GM21576 (cell line): ENCODE data around the gene KCNK13.
"Not testable (repeated sequence)": the region's sequence is repeated elsewhere in the genome, so short reads cannot be mapped to it uniquely, and the experiment has no call there.

Experiments used
- ATAC-seq: cut with Tn5 transposase; IDR thresholded peaks from one replicate; pipeline ENCODE4 v1.9.1; 2021; ENCODE audit warnings: mild to moderate bottlenecking, moderate library complexity; ENCODE audit not compliant: unreplicated experiment

Gene KCNK13

GRCh38 chr14:90184571-90185266 is 122.9 kb downstream of the KCNK13 start:
- no peak for ATAC-seq

GRCh38 chr14:90188588-90188987 is 126.8 kb downstream of the KCNK13 start:
- ATAC-seq, result no peak

GRCh38 chr14:90191154-90191553 is 129.4 kb downstream of the KCNK13 start:
- no peak for ATAC-seq

GRCh38 chr14:90191585-90191984 is 129.8 kb downstream of the KCNK13 start:
- ATAC-seq, result no peak

- no peak for ATAC-seq
Observed at GRCh38 chr14:90193925-90194324, 132.1 kb downstream of the KCNK13 start.

GRCh38 chr14:90194706-90195105 is 132.9 kb downstream of the KCNK13 start:
- ATAC-seq, result no peak

- no peak for ATAC-seq
Observed at GRCh38 chr14:90198541-90199060, 136.8 kb downstream of the KCNK13 start.

GRCh38 chr14:90200546-90200945 is 138.8 kb downstream of the KCNK13 start:
- ATAC-seq, result not testable (repeated sequence)

- ATAC-seq, result no peak
Observed at GRCh38 chr14:90201344-90201743, 139.6 kb downstream of the KCNK13 start.

GRCh38 chr14:90204516-90204915 is 142.7 kb downstream of the KCNK13 start:
- ATAC-seq, result no peak

- ATAC-seq, result no peak
Observed at GRCh38 chr14:90213099-90213748, 151.4 kb downstream of the KCNK13 start.

GRCh38 chr14:90228478-90228877 is 166.7 kb downstream of the KCNK13 start:
- ATAC-seq, result no peak

GRCh38 chr14:90229942-90230341 is 168.1 kb downstream of the KCNK13 start:
- ATAC-seq, result not testable (repeated sequence)
